H1 (cell line): ENCODE results near the gene LAMTOR5. TPM values are rescaled to one million over a fixed set of nuclear protein-coding genes. Genes with fewer than 3 reads are reported as not detected.
"Not testable (repeated sequence)": the region's sequence is repeated elsewhere in the genome, so short reads cannot be mapped to it uniquely, and the experiment has no call there.

ENCODE experiments used
- CTCF ChIA-PET: fragments of 300-600 bp; sonication (Branson Sonifier 250); formaldehyde crosslinking; loops from one replicate; lab custom pipeline; 2021; ENCODE audit not compliant: partially characterized antibody; lab: Charles Lee
- POLR2A ChIA-PET: fragments of 300-600 bp; sonication (Branson Sonifier 250); formaldehyde crosslinking; loops from one replicate; lab custom pipeline; 2021; ENCODE audit warnings: inconsistent platforms; ENCODE audit not compliant: partially characterized antibody; lab: Charles Lee
- DNase-seq, 2 experiments: peaks; one replicate each; pipeline versions ENCODE4 v3.0.0 to v3.0.0-alpha.2; 2010 to 2022; ENCODE audit warnings: low spot score in 2 of 2, low read depth in 1 of 2, mixed read lengths in 1 of 2
- FAIRE-seq: peaks from 2 replicates; lab custom pipeline; 2011; peaks lifted over from hg19 to GRCh38; lab: Jason Lieb, UNC
- H2AFZ ChIP-seq: 2 replicates; pipeline ENCODE4 v1.8.1; 2012; ENCODE audit warnings: low read length, inconsistent platforms
- H2AK5ac ChIP-seq: 2 replicates; pipeline ENCODE4 v1.6.1; 2013; ENCODE audit warnings: low read depth, low read length
- H2BK120ac ChIP-seq: replicated peaks from 2 replicates; pipeline ENCODE3; 2013; ENCODE audit warnings: low read depth, low read length, inconsistent platforms
- H2BK12ac ChIP-seq: 2 replicates; pipeline ENCODE4 v1.6.1; 2013; ENCODE audit warnings: low read depth, low read length
- H2BK15ac ChIP-seq: 2 replicates; pipeline ENCODE4 v1.6.1; 2013; ENCODE audit warnings: low read length
- H2BK20ac ChIP-seq: 2 replicates; pipeline ENCODE4 v1.6.1; 2013; ENCODE audit warnings: low read length
- H2BK5ac ChIP-seq: 2 replicates; pipeline ENCODE4 v1.6.1; 2013; ENCODE audit warnings: low read depth, low read length
- H3K14ac ChIP-seq: 2 replicates; pipeline ENCODE4 v1.6.1; 2013; ENCODE audit warnings: inconsistent platforms; ENCODE audit not compliant: insufficient read length
- H3K18ac ChIP-seq: 2 replicates; pipeline ENCODE4 v1.6.1; 2013; ENCODE audit warnings: low read length; ENCODE audit errors: extremely low read depth
- H3K23ac ChIP-seq: 2 replicates; pipeline ENCODE4 v1.6.1; 2013; ENCODE audit warnings: inconsistent platforms; ENCODE audit not compliant: insufficient read length
- H3K23me2 ChIP-seq: 2 replicates; pipeline ENCODE4 v1.6.1; 2013; ENCODE audit warnings: low read depth, low read length
- H3K27ac ChIP-seq: 2 replicates; pipeline ENCODE4 v1.6.1; 2011; ENCODE audit warnings: low read depth, low read length, inconsistent platforms
- H3K27me3 ChIP-seq, 4 experiments: replicated peaks in 1 of 4; 1 replicate in 1 of 4; 2 replicates in 3 of 4; pipeline versions ENCODE4 v1.6.1 to v1.8.1; 2011 to 2013; ENCODE audit warnings: low read length in 3 of 4, mild to moderate bottlenecking in 3 of 4, inconsistent platforms in 2 of 4, mixed read lengths in 2 of 4, moderate library complexity in 1 of 4; ENCODE audit not compliant: control insufficient read depth in 3 of 4, insufficient read depth in 3 of 4; ENCODE audit errors: extremely low read depth in 1 of 4
- H3K36me3 ChIP-seq, 4 experiments: 2 replicates each; pipeline versions ENCODE4 v1.6.1 to v1.8.1; 2011 to 2013; ENCODE audit warnings: mild to moderate bottlenecking in 4 of 4, low read length in 3 of 4, moderate library complexity in 2 of 4, control low read depth in 1 of 4, inconsistent platforms in 1 of 4; ENCODE audit not compliant: insufficient read depth in 4 of 4, control insufficient read depth in 2 of 4
- H3K4ac ChIP-seq: replicated peaks from 2 replicates; pipeline ENCODE3; 2013; ENCODE audit warnings: low read length, low read depth, mixed read lengths, inconsistent platforms; ENCODE audit not compliant: insufficient read length
- H3K4me1 ChIP-seq, 4 experiments: replicated peaks in 1 of 4; 1 replicate in 1 of 4; 2 replicates in 3 of 4; pipeline versions ENCODE4 v1.6.1 to v1.8.1; 2011 to 2013; ENCODE audit warnings: low read length in 3 of 4, inconsistent platforms in 2 of 4, mixed read lengths in 1 of 4; ENCODE audit not compliant: insufficient read depth in 4 of 4, control insufficient read depth in 3 of 4
- H3K4me2 ChIP-seq, 2 experiments: 2 replicates each; pipeline versions ENCODE4 v1.6.1 to v1.8.1; 2011 to 2013; ENCODE audit warnings: low read depth in 2 of 2, low read length in 2 of 2, control low read depth in 1 of 2, inconsistent platforms in 1 of 2, mild to moderate bottlenecking in 1 of 2; ENCODE audit not compliant: insufficient read depth in 1 of 2
- H3K4me3 ChIP-seq, 4 experiments: fragments of 200-600, 300-600 bp in 1 of 4; sonication (generic), shearing (Covaris generic), sonication (Bioruptor Twin) in 1 of 4; 2 replicates each; pipeline versions ENCODE4 v1.5.1 to v1.8.1; 2011 to 2016; ENCODE audit warnings: low read length in 4 of 4, low read depth in 3 of 4, control low read depth in 2 of 4, inconsistent platforms in 2 of 4, mild to moderate bottlenecking in 2 of 4, mixed read lengths in 1 of 4, moderate library complexity in 1 of 4; ENCODE audit not compliant: insufficient read depth in 2 of 4; ENCODE audit errors: extremely low read depth in 1 of 4
- H3K56ac ChIP-seq: replicated peaks from 2 replicates; pipeline ENCODE3; 2013; ENCODE audit warnings: low read depth, mild to moderate bottlenecking, mixed read lengths, low read length, inconsistent platforms; ENCODE audit not compliant: insufficient read length
- H3K79me1 ChIP-seq: 2 replicates; pipeline ENCODE4 v1.6.1; 2013; ENCODE audit warnings: low read depth, low read length, control low read depth
- H3K79me2 ChIP-seq, 2 experiments: 2 replicates each; pipeline versions ENCODE4 v1.6.1 to v1.8.1; 2012 to 2013; ENCODE audit warnings: low read length in 2 of 2, mild to moderate bottlenecking in 2 of 2, inconsistent platforms in 1 of 2; ENCODE audit not compliant: insufficient read depth in 2 of 2, control insufficient read depth in 1 of 2
- H3K9ac ChIP-seq, 4 experiments: replicated peaks in 1 of 4; 1 replicate in 1 of 4; 2 replicates in 3 of 4; pipeline versions ENCODE4 v1.6.1 to v1.8.1; 2011 to 2013; ENCODE audit warnings: low read depth in 3 of 4, low read length in 3 of 4, control low read depth in 2 of 4, mild to moderate bottlenecking in 2 of 4, moderate library complexity in 2 of 4, inconsistent platforms in 1 of 4; ENCODE audit errors: extremely low read depth in 1 of 4
- H3K9me3 ChIP-seq, 2 experiments: 2 replicates each; pipeline versions ENCODE4 v1.6.1 to v1.8.1; 2012 to 2013; ENCODE audit warnings: mild to moderate bottlenecking in 2 of 2, moderate library complexity in 2 of 2, control low read depth in 1 of 2, inconsistent platforms in 1 of 2, low read depth in 1 of 2, low read length in 1 of 2, mixed read lengths in 1 of 2; ENCODE audit not compliant: insufficient read depth in 2 of 2
- H4K20me1 ChIP-seq, 2 experiments: replicated peaks in 1 of 2; 2 replicates each; pipeline versions ENCODE3 to v1.8.1; 2011 to 2013; ENCODE audit warnings: inconsistent platforms in 2 of 2, low read length in 2 of 2, mild to moderate bottlenecking in 1 of 2; ENCODE audit not compliant: insufficient read depth in 2 of 2, control insufficient read depth in 1 of 2
- H4K5ac ChIP-seq: 2 replicates; pipeline ENCODE4 v1.6.1; 2013; ENCODE audit warnings: low read length, low read depth, mixed read lengths, inconsistent platforms; ENCODE audit not compliant: insufficient read length
- H4K8ac ChIP-seq: 2 replicates; pipeline ENCODE4 v1.8.0; 2013; ENCODE audit warnings: mild to moderate bottlenecking, moderate library complexity, low read length, inconsistent platforms; ENCODE audit not compliant: insufficient read depth; ENCODE audit errors: extremely low read depth
- H4K91ac ChIP-seq: replicated peaks from 2 replicates; pipeline ENCODE3; 2013; ENCODE audit warnings: low read length, mixed read lengths, inconsistent platforms; ENCODE audit not compliant: insufficient read length
- CBX8 ChIP-seq: fragments of 300-800, 300-1000 bp; sonication (generic); IDR thresholded peaks from 2 replicates; pipeline ENCODE4 v1.7.1; 2016; ENCODE audit warnings: low read depth, low read length, borderline replicate concordance
- CTBP2 ChIP-seq: IDR thresholded peaks from 2 replicates; pipeline ENCODE4 v1.7.0; 2011; ENCODE audit warnings: borderline replicate concordance, mild to moderate bottlenecking, moderate library complexity, mixed read lengths, low read length; ENCODE audit not compliant: insufficient read depth, insufficient read length
- GABPA ChIP-seq: IDR thresholded peaks from 2 replicates; pipeline ENCODE4 v1.6.1; 2011; ENCODE audit warnings: mild to moderate bottlenecking, low read length, moderate library complexity, borderline replicate concordance; ENCODE audit not compliant: insufficient read depth
- RFX5 ChIP-seq: IDR thresholded peaks from 2 replicates; pipeline ENCODE4 v1.6.1; 2011; ENCODE audit warnings: low read depth, low read length, improper control_type of control experiment, borderline replicate concordance
- RXRA ChIP-seq: IDR thresholded peaks from 2 replicates; pipeline ENCODE4 v1.6.1; 2011; ENCODE audit warnings: low read depth, mild to moderate bottlenecking, low read length, moderate library complexity; ENCODE audit not compliant: insufficient read depth
- WGBS, 2 experiments: shearing (Covaris generic) in 1 of 2; methylation state at CpG; one replicate each; pipeline versions ENCODE4 v1.1.6 to v1.1.7; 2013 to 2015; ENCODE audit warnings: low lambda C conversion rate in 2 of 2, mixed read lengths in 2 of 2, inconsistent platforms in 1 of 2, low coverage in 1 of 2, missing lambda C conversion rate in 1 of 2; ENCODE audit not compliant: insufficient replicate concordance in 2 of 2, insufficient coverage in 1 of 2, insufficient read length in 1 of 2; ENCODE audit errors: extremely low coverage in 1 of 2, missing lambda C conversion rate in 1 of 2; 5-methylcytosine and 5-hydroxymethylcytosine counted together
- polyA plus RNA-seq, 7 experiments: library from polyadenylated mRNA; depleted of rRNA in 3 of 7; stranded (reverse) in 5 of 7; unstranded in 2 of 7; fragments of >200 nt in 5 of 7; fragments of 200-250 nt in 2 of 7; gene quantifications; 1 replicate in 5 of 7; 2 replicates in 1 of 7; 4 replicates in 1 of 7; pipeline versions ENCODE4 v1.2.1 to v1.2.3, GENCODE V29; 2011 to 2013; ENCODE audit warnings: missing spikeins in 2 of 7, mixed read lengths in 2 of 7
- total RNA-seq: library from RNA; stranded (reverse); fragmentation: NEBNext Ultra II Directional; extraction: Animal tissue kit (Norgen Biotek cat#: 25700); gene quantifications from 2 replicates; pipeline ENCODE4 v1.2.1, GENCODE V29; 2021

LAMTOR5 gene
- total and polyA plus RNA-seq, 2 of the 8 experiments (the other 6 are each of a cell fraction or from before 2014, with no cell fraction given) = 84.4 to 297 TPM

DNA sequence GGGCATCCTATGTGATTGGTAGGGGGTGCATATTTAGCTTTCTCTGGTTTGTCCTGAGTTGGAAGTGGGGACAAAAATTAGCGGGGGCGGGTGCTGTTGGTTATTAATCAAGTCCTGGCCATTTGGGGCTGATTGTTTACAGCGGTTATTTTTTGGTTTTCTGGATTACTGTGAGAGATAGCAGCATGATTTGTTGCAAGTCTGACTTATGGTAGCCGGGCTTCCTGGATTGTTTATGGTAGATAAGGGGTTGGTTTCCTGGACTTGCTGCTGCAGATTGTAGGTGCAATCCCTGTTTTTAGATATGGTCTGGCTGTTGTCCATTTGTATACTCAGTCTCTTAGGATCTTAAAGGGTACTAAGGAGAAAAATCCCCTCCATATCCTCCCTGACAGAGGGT is 31.4 kb upstream of the LAMTOR5 start (continued):
- TF ChIP-seq RFX5 (no peak), CBX8 (no peak), RXRA (no peak), CTBP2 (no peak), GABPA (no peak)

DNA sequence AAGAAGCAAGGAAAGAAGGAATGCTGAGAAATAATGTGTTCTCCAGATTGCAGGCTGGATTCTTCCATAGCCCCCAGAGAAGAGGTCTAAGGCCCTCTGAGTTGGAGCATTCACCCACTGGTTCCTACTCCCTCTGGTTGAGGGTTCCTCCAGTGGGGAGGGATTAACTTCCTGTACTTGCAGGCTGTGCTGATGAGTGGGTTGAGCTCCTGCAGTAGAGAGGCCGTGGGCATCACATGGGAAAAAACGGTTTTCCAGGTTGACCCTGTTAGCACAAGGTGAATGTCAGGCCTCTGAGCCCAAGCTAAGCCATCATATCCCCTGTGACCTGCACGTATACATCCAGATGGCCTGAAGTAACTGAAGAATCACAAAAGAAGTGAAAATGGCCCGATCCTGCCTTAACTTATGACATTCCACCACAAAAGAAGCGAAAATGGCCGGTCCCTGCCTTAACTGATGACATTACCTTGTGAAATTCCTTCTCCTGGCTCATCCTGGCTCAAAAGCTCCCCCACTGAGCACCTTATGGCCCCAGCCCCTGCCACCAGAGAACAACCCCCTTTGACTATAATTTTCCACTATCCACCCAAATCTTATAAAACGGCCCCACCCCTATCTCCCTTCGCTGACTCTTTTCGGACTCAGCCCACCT is 30.3 kb upstream of the LAMTOR5 start:
- H2BK120ac ChIP-seq, H3K9me3 ChIP-seq, H4K91ac ChIP-seq, FAIRE-seq, H3K4me2 ChIP-seq, H3K79me2 ChIP-seq, H2AFZ ChIP-seq, H3K27ac ChIP-seq, H3K36me3 ChIP-seq, H3K14ac ChIP-seq, H3K27me3 ChIP-seq, H2BK20ac ChIP-seq, H3K4ac ChIP-seq, H3K56ac ChIP-seq, H3K4me1 ChIP-seq, H3K4me3 ChIP-seq, H3K23ac ChIP-seq, H4K20me1 ChIP-seq, H2BK12ac ChIP-seq, H3K18ac ChIP-seq, H4K8ac ChIP-seq, H3K9ac ChIP-seq, H2BK15ac ChIP-seq, H3K23me2 ChIP-seq, H2AK5ac ChIP-seq, H3K79me1 ChIP-seq, H2BK5ac ChIP-seq, H4K5ac ChIP-seq, DNase-seq: not testable (repeated sequence)
- 82% methylated on average over 9 of the region's 9 CpGs; no CpG with 5 or more reads in 1 of the 2 experiments for WGBS, 2 experiments
- POLR2A ChIA-PET = interaction anchor here (0.8 to 1.5 kb wide), 3 partner anchors 13 to 29 kb away, joined by 3 to 4 read pairs (median 3); no protein-coding TSS in a partner anchor
- CTCF ChIA-PET = interaction anchor here (1.0 to 35.1 kb wide), 6 partner anchors 20 to 235 kb away, joined by 3 to 828 read pairs (median 14); partner anchors contain the start of genes LAMTOR5 and PROK1
